ENCODE results near the gene ZNF423. TPM values are rescaled to one million over a fixed set of nuclear protein-coding genes. Genes with fewer than 3 reads are reported as not detected.

ZNF423 gene
- total RNA-seq, 1 donor from 2014 or later: 11.9 TPM

DNA sequence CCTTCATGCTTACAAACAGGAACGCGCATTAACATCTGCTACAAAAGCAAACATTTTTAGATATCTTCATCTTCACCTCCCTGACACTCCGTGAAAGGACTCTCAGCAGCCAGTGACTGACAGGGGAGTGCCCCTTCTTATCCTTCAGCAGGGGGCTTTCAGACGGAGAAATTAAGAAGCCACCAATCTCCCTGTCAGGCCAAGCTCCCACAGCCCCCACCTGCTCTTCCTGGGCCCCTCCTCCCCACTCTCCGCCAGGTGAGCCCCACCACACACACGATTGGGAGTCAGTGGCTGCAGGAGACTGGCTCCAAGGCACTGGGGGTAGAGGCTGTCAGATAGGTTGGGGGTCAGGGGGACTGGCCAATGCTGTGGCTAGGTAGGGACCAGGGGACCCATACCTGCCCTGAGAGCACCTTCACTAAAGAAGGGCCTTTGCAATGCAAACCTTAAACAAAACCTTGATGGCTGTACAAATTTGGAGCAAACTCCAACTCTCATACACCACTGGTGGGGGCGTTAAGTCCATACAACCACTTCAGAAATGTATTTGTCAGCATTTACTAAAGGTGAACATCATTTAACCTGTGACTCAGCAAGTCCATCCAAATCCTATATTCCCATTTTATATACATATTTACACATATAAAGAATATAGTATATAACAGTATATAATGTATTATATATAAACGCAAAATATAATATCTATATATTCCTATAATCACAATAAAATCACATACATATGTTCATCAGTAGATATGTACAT lies 232.2 kb downstream of the ZNF423 start:
- TF ChIP-seq, protein P1, sequence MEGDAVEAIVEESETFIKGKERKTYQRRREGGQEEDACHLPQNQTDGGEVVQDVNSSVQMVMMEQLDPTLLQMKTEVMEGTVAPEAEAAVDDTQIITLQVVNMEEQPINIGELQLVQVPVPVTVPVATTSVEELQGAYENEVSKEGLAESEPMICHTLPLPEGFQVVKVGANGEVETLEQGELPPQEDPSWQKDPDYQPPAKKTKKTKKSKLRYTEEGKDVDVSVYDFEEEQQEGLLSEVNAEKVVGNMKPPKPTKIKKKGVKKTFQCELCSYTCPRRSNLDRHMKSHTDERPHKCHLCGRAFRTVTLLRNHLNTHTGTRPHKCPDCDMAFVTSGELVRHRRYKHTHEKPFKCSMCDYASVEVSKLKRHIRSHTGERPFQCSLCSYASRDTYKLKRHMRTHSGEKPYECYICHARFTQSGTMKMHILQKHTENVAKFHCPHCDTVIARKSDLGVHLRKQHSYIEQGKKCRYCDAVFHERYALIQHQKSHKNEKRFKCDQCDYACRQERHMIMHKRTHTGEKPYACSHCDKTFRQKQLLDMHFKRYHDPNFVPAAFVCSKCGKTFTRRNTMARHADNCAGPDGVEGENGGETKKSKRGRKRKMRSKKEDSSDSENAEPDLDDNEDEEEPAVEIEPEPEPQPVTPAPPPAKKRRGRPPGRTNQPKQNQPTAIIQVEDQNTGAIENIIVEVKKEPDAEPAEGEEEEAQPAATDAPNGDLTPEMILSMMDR (IDR thresholded peaks at IDR 0.05): no peak
- ATAC-seq: no peak
- Histone ChIP-seq H3K27ac (no peak overlapping the region), H3K36me3 (no peaks in the 10 kb centered on the region), H3K4me1 (no peaks in the 10 kb centered on the region), H3K27me3 (no peaks in the 10 kb centered on the region), H3K9me3 (no peaks in the 10 kb centered on the region), H3K4me3 (no peak overlapping the region)
- DNase-seq: no peak
- intact Hi-C loops (cut with DNase I): no loop called here

DNA sequence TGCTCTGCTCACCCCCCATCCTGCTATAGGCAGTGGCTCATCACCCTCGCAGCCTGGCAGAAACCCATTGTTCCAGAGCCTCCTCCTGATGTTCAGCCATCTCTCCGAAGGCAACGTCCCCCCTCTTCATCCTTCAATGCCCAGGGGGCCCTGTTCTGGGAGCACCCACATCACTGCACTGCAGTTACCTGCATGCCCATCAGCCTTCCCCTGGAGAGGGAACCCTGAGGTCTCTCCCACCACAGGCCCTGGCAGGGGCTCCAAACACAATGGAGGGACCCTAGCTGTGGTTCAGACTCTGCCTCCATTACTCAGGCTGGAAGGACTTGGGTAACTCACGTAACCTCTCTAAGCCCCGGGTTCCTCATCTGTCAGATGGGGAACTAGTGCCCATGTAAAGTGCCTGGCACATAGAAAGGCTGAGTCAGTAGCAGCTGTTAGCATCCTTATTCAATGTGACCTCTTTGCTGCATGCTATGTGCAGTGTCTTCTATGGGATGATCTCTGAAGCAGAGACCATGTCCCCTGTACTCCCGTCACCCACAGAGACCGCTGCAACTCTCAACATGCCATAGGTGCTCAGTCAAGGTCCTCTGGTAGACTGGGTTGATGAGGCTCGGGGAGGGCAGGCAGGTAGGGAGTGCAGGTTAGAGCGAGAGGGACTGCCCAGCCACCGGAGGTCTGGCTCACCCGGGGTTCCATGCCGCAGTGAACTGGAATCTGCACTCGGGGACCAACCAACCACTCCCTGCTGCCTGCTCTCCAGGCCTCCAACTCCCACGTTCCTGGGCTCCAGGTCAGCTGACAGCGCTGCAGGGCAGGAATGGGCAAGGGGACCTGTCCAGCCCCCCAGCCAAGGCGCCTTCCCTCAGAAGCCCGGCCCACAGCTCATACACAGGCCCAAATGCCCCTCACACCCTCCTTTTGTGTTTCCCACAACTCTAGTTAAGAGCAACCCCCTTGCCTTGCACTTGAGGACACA lies 233.2 kb downstream of the ZNF423 start:
- H3K27me3 ChIP-seq: no peaks in the 10 kb centered on the region
- intact Hi-C loops (cut with DNase I): no loop called here
- no peak overlapping the region for H3K27ac ChIP-seq
- no peaks in the 10 kb centered on the region for H3K9me3 ChIP-seq
- H3K4me1 ChIP-seq: no peaks in the 10 kb centered on the region
- TF ChIP-seq, protein P1 (IDR thresholded peaks at IDR 0.05): no peak
- DNase-seq (peak; percentile 59), ATAC-seq (no peak)
- H3K4me3 ChIP-seq: no peak overlapping the region
- no peaks in the 10 kb centered on the region for H3K36me3 ChIP-seq

- H3K27ac ChIP-seq: no peak overlapping the region
- no peak overlapping the region for H3K4me3 ChIP-seq
- H3K36me3 ChIP-seq: no peaks in the 10 kb centered on the region
- ATAC-seq (no peak), DNase-seq (no peak)
- TF ChIP-seq, protein P1 (IDR thresholded peaks at IDR 0.05): no peak
- no peaks in the 10 kb centered on the region for H3K27me3 ChIP-seq
- H3K9me3 ChIP-seq: no peaks in the 10 kb centered on the region
- no peaks in the 10 kb centered on the region for H3K4me1 ChIP-seq
- intact Hi-C loops (cut with DNase I): no loop called here
Observed at GRCh38 chr16:49622084-49622390, 233.9 kb downstream of the ZNF423 start.

DNA sequence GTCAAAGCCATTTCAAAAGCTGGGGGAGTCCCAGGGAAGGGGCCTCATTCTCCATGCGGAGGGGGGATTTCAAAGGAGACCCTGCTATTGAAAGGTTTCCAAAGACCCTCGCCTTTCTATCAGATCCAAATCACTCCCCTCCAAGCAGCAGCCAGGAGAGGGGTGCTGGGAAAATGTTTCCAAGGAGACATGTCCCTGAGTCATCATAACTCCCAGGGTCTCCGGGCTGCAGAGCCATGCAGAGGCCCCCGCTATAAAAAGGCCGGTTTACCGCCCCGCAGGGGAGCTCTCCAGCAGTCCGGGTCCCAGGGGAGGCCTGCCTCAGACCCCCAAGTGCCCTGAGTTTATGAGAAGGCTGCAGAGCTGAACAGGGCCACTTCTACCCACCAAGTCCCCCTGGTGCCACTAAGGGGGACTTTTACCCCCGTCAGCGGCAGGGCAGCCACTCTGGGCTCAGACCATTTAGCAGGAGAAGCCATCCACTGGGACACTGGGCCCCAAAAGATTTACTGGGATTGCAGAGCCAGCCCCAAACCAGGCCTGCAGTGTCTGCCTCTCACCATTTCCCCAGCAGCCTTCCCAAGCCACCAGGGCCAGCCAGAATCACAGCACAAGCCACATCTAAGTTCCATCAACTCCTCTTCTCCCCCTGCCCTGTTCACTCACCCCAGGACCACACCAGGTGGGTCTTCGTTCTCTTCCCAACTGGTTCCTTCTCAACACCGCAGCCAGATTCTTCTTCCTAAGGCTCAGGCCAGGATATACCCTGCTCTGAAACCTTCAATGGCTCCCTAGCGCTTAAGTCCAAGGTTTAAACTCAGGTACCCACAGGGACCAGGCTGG lies 234.4 kb downstream of the ZNF423 start:
- TF ChIP-seq, protein P1 (IDR thresholded peaks at IDR 0.05): no peak
- DNase-seq: no peak
- H3K27me3 ChIP-seq: no peaks in the 10 kb centered on the region
- H3K9me3 ChIP-seq: no peaks in the 10 kb centered on the region
- no peak for ATAC-seq
- no peaks in the 10 kb centered on the region for H3K4me1 ChIP-seq
- H3K36me3 ChIP-seq: no peaks in the 10 kb centered on the region
- intact Hi-C loops (cut with DNase I): no loop called here
- H3K4me3 ChIP-seq: no peak overlapping the region
- peak overlapping the region; percentile 36 for H3K27ac ChIP-seq

DNA sequence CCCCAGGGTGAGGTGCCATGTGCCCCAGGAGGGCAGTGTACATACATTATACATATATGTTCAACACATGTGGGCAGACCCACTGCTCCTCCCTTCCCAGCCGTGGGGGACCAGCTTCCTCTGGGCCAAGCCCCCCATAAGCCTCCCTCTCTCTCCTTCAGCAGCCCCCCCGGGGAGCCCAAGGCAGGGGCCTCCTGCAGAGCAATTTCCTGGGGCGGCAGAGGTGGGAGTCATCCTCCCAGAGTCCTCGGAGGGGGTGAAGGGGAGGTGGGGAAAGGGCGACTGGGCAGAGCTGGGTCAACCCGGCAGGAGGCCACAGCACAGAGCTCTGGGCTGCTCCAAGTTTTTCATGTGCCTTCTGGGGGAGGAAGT lies 235.1 kb downstream of the ZNF423 start:
- TF ChIP-seq, protein P1 (IDR thresholded peaks at IDR 0.05): no peak
- H3K27me3 ChIP-seq: no peaks in the 10 kb centered on the region
- peak overlapping the region; percentile 36 for H3K27ac ChIP-seq
- intact Hi-C loops (cut with DNase I): no loop called here
- no peak overlapping the region for H3K4me3 ChIP-seq
- ATAC-seq: no peak
- no peaks in the 10 kb centered on the region for H3K9me3 ChIP-seq
- no peaks in the 10 kb centered on the region for H3K4me1 ChIP-seq
- H3K36me3 ChIP-seq: no peaks in the 10 kb centered on the region
- no peak for DNase-seq
